BJ (cell line): ENCODE results near the gene NGEF. TPM values are rescaled to one million over a fixed set of nuclear protein-coding genes. Genes with fewer than 3 reads are reported as not detected.
"Not testable (repeated sequence)": the region's sequence is repeated elsewhere in the genome, so short reads cannot be mapped to it uniquely, and the experiment has no call there.

Experiments
- CTCF ChIA-PET: fragments of 350-600 bp; formaldehyde crosslinking; extraction: SDS; loops from one replicate; lab custom pipeline; 2021; ENCODE audit warnings: antibody characterized with exemption, inconsistent platforms; lab: Yijun Ruan, JAX
- POLR2A ChIA-PET: fragments of 300-600 bp; sonication (Branson Sonifier 250); formaldehyde crosslinking; extraction: SDS; loops from one replicate; lab custom pipeline; 2021; ENCODE audit warnings: antibody characterized with exemption; lab: Charles Lee
- DNase-seq: peaks from one replicate; pipeline ENCODE4 v3.0.0-alpha.2; 2011; ENCODE audit warnings: low read depth
- H3K27me3 ChIP-seq: 2 replicates; pipeline ENCODE4 v1.6.0; 2011; ENCODE audit warnings: low read length; ENCODE audit not compliant: control insufficient read depth, insufficient read depth
- H3K36me3 ChIP-seq: 2 replicates; pipeline ENCODE4 v1.5.1; 2011; ENCODE audit warnings: low read length; ENCODE audit not compliant: control insufficient read depth, insufficient read depth
- H3K4me3 ChIP-seq: 2 replicates; pipeline ENCODE4 v1.5.1; 2011; ENCODE audit warnings: low read depth, mild to moderate bottlenecking, control low read depth, low read length
- polyA plus RNA-seq: library from polyadenylated mRNA; depleted of rRNA; stranded (reverse); fragments of >200 nt; gene quantifications from 2 replicates; pipeline ENCODE4 v1.2.3, GENCODE V29; 2011
- TF ChIP-seq, protein P1 (sequence below): IDR thresholded peaks from 2 replicates; pipeline ENCODE4 v1.5.1; 2011; ENCODE audit warnings: low read depth, mild to moderate bottlenecking, control low read depth, inconsistent platforms, low read length, moderate library complexity; ENCODE audit not compliant: insufficient read depth

NGEF gene
- polyA plus RNA-seq, 1 experiment, result 0.23 TPM

- no peaks in the 10 kb centered on the region for H3K36me3 ChIP-seq
- no peak overlapping the region for H3K4me3 ChIP-seq
- TF ChIP-seq, protein P1, sequence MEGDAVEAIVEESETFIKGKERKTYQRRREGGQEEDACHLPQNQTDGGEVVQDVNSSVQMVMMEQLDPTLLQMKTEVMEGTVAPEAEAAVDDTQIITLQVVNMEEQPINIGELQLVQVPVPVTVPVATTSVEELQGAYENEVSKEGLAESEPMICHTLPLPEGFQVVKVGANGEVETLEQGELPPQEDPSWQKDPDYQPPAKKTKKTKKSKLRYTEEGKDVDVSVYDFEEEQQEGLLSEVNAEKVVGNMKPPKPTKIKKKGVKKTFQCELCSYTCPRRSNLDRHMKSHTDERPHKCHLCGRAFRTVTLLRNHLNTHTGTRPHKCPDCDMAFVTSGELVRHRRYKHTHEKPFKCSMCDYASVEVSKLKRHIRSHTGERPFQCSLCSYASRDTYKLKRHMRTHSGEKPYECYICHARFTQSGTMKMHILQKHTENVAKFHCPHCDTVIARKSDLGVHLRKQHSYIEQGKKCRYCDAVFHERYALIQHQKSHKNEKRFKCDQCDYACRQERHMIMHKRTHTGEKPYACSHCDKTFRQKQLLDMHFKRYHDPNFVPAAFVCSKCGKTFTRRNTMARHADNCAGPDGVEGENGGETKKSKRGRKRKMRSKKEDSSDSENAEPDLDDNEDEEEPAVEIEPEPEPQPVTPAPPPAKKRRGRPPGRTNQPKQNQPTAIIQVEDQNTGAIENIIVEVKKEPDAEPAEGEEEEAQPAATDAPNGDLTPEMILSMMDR, result no peak
- DNase-seq, result no peak
- H3K27me3 ChIP-seq, result no peaks in the 10 kb centered on the region; the same call in 1 of the 2 replicates
- CTCF ChIA-PET, result interaction anchor here (0.9 kb wide), 1 partner anchor 7 kb away, joined by 3 read pairs; no protein-coding TSS in a partner anchor
- POLR2A ChIA-PET, result no interaction called here
Measured at GRCh38 chr2:233023761-233024410, 10.8 kb upstream of the NGEF start.

DNA sequence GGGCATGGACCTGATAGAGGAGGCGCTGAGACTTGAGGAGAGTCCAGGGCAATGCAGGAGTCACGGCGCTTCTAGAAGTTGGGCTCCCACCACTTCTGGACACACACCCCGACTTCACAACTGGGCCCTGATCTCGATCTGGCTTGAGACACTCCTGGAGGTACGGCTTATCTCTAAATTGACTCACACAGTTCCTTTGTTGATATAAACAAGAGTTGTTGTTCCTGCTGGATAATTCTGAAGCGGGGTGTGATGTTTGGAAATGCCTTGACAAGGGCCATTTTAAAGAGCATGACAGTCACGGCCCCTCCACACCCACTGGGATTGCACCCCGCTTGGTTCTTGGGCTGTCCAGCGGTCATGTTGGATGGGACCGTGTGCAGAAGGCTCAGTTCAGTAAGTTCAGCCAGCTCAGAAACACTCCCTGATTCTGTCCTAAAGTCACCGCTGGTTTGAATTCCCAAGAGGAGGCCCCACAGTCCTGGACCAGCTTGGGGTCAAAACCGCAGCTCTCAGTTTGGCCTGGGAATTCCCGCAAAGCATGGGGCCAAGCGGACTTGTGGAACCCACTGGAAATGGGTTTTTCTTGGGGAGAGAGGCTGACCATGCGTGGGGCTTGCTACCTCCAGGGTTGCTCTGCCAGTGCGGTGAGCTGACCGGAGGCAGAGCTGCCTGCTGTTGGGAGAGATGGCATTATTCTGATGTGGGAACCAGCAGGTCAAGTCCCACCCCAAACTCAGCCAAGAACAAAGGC, 10.1 kb upstream of the NGEF start:
- Histone ChIP-seq H3K36me3 (no peaks in the 10 kb centered on the region), H3K4me3 (no peak overlapping the region), H3K27me3 (no peaks in the 10 kb centered on the region; the same call in 1 of the 2 replicates)
- CTCF ChIA-PET, result interaction anchor here (0.9 to 1.4 kb wide), 2 partner anchors 8 to 31 kb away, joined by 3 to 4 read pairs; no protein-coding TSS in a partner anchor
- no peak for DNase-seq
- POLR2A ChIA-PET, result no interaction called here
- TF ChIP-seq, protein P1, result no peak

GRCh38 chr2:233022561-233022960, 9.5 kb upstream of the NGEF start:
- TF ChIP-seq, protein P1, result no peak
- Histone ChIP-seq H3K4me3 (no peak overlapping the region), H3K36me3 (no peaks in the 10 kb centered on the region), H3K27me3 (no peaks in the 10 kb centered on the region; the same call in 1 of the 2 replicates)
- ChIA-PET POLR2A (no interaction called here), CTCF (interaction anchor here (1.4 kb wide), 1 partner anchor 32 kb away, joined by 4 read pairs; no protein-coding TSS in a partner anchor)
- DNase-seq, result no peak

DNA sequence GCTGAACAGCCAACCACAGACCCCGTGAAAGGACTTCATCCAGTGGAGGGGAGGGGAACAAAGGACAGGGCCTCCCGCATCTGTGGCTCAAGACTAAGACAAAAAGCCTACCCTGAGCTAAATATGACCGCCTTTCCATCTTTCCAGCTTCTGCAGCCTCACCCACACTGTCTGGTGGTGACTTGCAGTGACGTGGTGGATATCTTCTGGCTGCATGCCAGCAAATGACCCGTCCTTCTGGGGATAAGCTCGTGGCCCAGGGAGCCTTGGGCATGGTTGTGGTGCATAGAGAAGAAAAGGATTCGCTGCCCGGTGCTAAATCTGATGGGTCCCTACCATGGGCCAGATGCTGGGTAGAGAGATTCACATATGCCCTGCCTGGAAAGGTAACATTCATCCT, 8.7 kb upstream of the NGEF start:
- H3K4me3 ChIP-seq, result no peak overlapping the region
- ChIA-PET POLR2A (no interaction called here), CTCF (interaction anchor here (1.3 to 1.4 kb wide), 2 partner anchors 14 to 33 kb away, joined by 4 read pairs; no protein-coding TSS in a partner anchor)
- no peak for DNase-seq
- H3K27me3 ChIP-seq, result no peaks in the 10 kb centered on the region; the same call in 1 of the 2 replicates
- no peaks in the 10 kb centered on the region for H3K36me3 ChIP-seq
- TF ChIP-seq, protein P1, result no peak

- Histone ChIP-seq H3K36me3 (no peaks in the 10 kb centered on the region), H3K4me3 (no peak overlapping the region), H3K27me3 (no peaks in the 10 kb centered on the region; the same call in 1 of the 2 replicates)
- ChIA-PET CTCF (interaction anchor here (1.4 kb wide), 1 partner anchor 33 kb away, joined by 6 read pairs; no protein-coding TSS in a partner anchor), POLR2A (no interaction called here)
- DNase-seq, result no peak
- TF ChIP-seq, protein P1, result no peak
Measured at GRCh38 chr2:233020454-233020853, 7.4 kb upstream of the NGEF start.

DNA sequence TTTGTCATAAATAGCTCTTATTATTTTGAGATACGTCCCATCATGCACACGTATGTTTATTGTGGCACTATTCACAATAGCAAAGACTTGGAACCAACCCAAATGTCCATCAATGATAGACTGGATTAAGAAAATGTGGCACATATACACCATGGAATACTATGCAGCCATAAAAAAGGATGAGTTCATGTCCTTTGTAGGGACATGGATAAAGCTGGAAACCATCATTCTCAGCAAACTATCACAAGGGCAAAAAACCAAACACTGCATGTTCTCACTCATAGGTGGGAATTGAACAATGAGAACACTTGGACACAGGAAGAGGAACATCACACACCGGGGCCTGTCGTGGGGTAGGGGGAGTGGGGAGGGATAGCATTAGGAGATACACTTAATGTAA, 6.6 kb upstream of the NGEF start:
- POLR2A ChIA-PET, result interaction anchor here (0.6 kb wide), 1 partner anchor 236 kb away, joined by 3 read pairs; no protein-coding TSS in a partner anchor
- H3K4me3 ChIP-seq, DNase-seq, H3K36me3 ChIP-seq, CTCF ChIA-PET, H3K27me3 ChIP-seq: not testable (repeated sequence)
